Parathyroid adenoma (tissue), 2 donors: Measurements from ENCODE around the gene CFAP299.

Experiments
- H2AFZ ChIP-seq: fragments of 300-600 bp; sonication (generic); one replicate; pipeline ENCODE4 v1.7.0; 2017; ENCODE audit warnings: antibody characterized with exemption, mild to moderate bottlenecking
- H3K27ac ChIP-seq: fragments of 300-600 bp; sonication (generic); one replicate; pipeline ENCODE4 v1.7.0; 2017
- H3K27me3 ChIP-seq: fragments of 300-600 bp; sonication (generic); one replicate; pipeline ENCODE4 v1.7.0; 2017; ENCODE audit warnings: low read length; ENCODE audit not compliant: control insufficient read depth, insufficient read depth
- H3K36me3 ChIP-seq: fragments of 300-600 bp; sonication (generic); one replicate; pipeline ENCODE4 v1.7.0; 2017; ENCODE audit warnings: low read length; ENCODE audit not compliant: control insufficient read depth, insufficient read depth
- H3K4me1 ChIP-seq: fragments of 300-600 bp; sonication (generic); one replicate; pipeline ENCODE4 v1.7.0; 2017; ENCODE audit warnings: control low read depth
- H3K4me2 ChIP-seq: fragments of 300-600 bp; sonication (generic); one replicate; pipeline ENCODE4 v1.7.0; 2017; ENCODE audit warnings: low read length
- H3K4me3 ChIP-seq: fragments of 300-600 bp; sonication (generic); one replicate; pipeline ENCODE4 v1.7.0; 2017; ENCODE audit warnings: low read depth, low read length
- H3K79me2 ChIP-seq: fragments of 300-600 bp; sonication (generic); one replicate; pipeline ENCODE4 v1.7.0; 2017; ENCODE audit warnings: control low read depth
- H3K9ac ChIP-seq: fragments of 300-600 bp; sonication (generic); one replicate; pipeline ENCODE4 v1.7.0; 2017; ENCODE audit warnings: mild to moderate bottlenecking
- H3K9me3 ChIP-seq: fragments of 300-600 bp; sonication (generic); one replicate; pipeline ENCODE4 v1.7.0; 2017; ENCODE audit warnings: low read length; ENCODE audit not compliant: control insufficient read depth
- TF ChIP-seq, protein P1 (sequence below): fragments of 300-600 bp; sonication (generic); IDR thresholded peaks from one replicate; pipeline ENCODE4 v1.7.0; 2017; ENCODE audit warnings: antibody characterized with exemption, mild to moderate bottlenecking
- donor health status: primary hyperparathyroidism.

CFAP299 gene

DNA sequence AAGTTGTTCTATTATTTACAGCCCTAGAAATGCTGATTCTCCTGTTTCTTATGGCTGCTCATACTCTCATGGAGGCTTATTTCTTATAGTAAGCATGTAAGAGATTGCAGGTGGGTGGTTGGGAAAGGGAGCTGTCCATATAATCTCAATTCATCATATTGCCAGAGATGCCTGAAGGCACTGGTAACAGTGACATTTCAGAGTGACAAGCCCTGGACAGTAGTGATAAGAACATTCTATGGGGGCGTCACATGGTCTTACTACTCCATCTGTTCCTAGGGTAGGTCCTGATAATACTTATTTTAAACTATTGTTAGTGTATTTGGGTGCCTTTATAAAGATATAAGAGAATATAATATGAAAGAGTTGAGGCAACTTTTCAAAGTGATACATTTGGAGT is 171.5 kb downstream of the CFAP299 start:
- Histone ChIP-seq H3K4me3 (no peak overlapping the region), H2AFZ (no peak overlapping the region), H3K9me3 (no peaks in the 10 kb centered on the region), H3K79me2 (no peaks in the 10 kb centered on the region), H3K9ac (no peak overlapping the region), H3K27me3 (no peaks in the 10 kb centered on the region), H3K4me1 (no peaks in the 10 kb centered on the region), H3K36me3 (no peaks in the 10 kb centered on the region), H3K27ac (no peak overlapping the region), H3K4me2 (no peak overlapping the region)
- TF ChIP-seq, protein P1, sequence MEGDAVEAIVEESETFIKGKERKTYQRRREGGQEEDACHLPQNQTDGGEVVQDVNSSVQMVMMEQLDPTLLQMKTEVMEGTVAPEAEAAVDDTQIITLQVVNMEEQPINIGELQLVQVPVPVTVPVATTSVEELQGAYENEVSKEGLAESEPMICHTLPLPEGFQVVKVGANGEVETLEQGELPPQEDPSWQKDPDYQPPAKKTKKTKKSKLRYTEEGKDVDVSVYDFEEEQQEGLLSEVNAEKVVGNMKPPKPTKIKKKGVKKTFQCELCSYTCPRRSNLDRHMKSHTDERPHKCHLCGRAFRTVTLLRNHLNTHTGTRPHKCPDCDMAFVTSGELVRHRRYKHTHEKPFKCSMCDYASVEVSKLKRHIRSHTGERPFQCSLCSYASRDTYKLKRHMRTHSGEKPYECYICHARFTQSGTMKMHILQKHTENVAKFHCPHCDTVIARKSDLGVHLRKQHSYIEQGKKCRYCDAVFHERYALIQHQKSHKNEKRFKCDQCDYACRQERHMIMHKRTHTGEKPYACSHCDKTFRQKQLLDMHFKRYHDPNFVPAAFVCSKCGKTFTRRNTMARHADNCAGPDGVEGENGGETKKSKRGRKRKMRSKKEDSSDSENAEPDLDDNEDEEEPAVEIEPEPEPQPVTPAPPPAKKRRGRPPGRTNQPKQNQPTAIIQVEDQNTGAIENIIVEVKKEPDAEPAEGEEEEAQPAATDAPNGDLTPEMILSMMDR, result no peak

DNA sequence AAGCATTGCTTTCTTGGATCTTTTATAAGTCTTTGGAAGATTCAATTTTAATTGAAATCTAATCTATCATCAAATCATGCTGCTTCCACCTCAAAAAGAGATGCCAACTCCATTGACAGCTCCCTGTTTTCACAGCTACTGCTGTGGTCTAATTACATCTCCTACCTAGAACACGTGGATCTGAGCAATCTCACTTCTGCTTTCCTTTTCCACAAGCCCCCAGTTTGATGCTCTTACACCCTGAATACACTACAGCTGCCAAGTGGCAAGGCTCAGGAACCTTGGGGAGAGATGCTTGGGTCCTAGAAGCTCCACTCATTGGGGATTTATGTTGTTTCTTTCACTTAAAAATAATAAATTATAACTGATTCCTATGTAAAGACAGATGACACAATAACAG is 172.0 kb downstream of the CFAP299 start:
- H3K4me3 ChIP-seq, result no peak overlapping the region
- H3K4me1 ChIP-seq, result no peaks in the 10 kb centered on the region
- no peak overlapping the region for H2AFZ ChIP-seq
- H3K9me3 ChIP-seq, result no peaks in the 10 kb centered on the region
- H3K36me3 ChIP-seq, result no peaks in the 10 kb centered on the region
- TF ChIP-seq, protein P1, result no peak
- H3K79me2 ChIP-seq, result no peaks in the 10 kb centered on the region
- H3K9ac ChIP-seq, result no peak overlapping the region
- no peaks in the 10 kb centered on the region for H3K27me3 ChIP-seq
- no peak overlapping the region for H3K4me2 ChIP-seq
- no peak overlapping the region for H3K27ac ChIP-seq

DNA sequence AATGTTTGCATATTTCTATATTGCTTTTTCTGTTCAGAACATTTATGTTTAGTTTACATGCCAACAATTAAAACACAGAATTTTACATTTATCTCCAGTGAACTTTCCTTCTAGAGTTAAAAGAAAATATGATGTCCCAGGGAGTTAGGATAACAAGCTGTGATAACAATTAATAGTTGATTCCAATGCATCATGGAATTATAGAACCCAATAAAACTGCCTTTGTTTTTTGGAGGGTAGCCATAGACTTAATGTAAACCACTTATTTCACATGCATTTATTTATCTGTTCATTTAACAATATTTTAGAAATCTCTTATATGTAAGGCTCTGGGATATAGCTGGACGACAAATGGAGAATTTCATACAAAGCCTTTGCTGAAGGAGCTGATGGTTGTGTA is 180.0 kb downstream of the CFAP299 start:
- no peaks in the 10 kb centered on the region for H3K27me3 ChIP-seq
- H3K4me3 ChIP-seq, result no peak overlapping the region
- TF ChIP-seq, protein P1, result no peak
- no peaks in the 10 kb centered on the region for H3K79me2 ChIP-seq
- no peaks in the 10 kb centered on the region for H3K36me3 ChIP-seq
- H3K27ac ChIP-seq, result no peak overlapping the region
- no peak overlapping the region for H3K4me2 ChIP-seq
- no peaks in the 10 kb centered on the region for H3K4me1 ChIP-seq
- no peak overlapping the region for H2AFZ ChIP-seq
- H3K9ac ChIP-seq, result no peak overlapping the region
- no peaks in the 10 kb centered on the region for H3K9me3 ChIP-seq

DNA sequence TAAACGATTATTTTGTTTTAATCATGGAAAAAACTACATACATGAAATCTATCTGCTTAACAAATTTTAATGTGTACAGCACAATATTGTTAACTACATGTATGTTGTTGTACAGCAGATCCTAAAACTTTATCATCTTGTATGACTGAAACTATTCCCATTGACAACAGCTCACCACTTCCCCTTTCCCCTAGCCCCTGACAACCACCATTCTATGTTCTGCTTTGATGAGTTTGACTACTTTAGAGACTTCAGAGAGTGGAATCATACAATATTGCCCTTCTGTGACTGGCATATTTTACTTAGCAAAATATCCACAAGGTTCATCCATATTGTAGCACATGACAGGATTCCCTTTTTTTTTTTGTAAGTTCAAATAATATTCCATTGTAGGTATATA is 185.9 kb downstream of the CFAP299 start:
- Histone ChIP-seq H3K9ac (no peak overlapping the region), H3K27me3 (no peaks in the 10 kb centered on the region), H2AFZ (no peak overlapping the region), H3K4me2 (no peak overlapping the region), H3K9me3 (no peaks in the 10 kb centered on the region), H3K4me3 (no peak overlapping the region), H3K36me3 (no peaks in the 10 kb centered on the region), H3K27ac (no peak overlapping the region), H3K4me1 (no peaks in the 10 kb centered on the region), H3K79me2 (no peaks in the 10 kb centered on the region)
- TF ChIP-seq, protein P1, result no peak

GRCh38 chr4:80526697-80527096 is 191.2 kb downstream of the CFAP299 start:
- TF ChIP-seq, protein P1, result no peak
- Histone ChIP-seq H3K4me1 (no peaks in the 10 kb centered on the region), H3K4me3 (no peak overlapping the region)

More at GRCh38 chr4:80526697-80527096, 191.2 kb downstream of the CFAP299 start:
- no peaks in the 10 kb centered on the region for H3K36me3 ChIP-seq
- no peak overlapping the region for H2AFZ ChIP-seq
- H3K9me3 ChIP-seq, result no peaks in the 10 kb centered on the region
- no peak overlapping the region for H3K27ac ChIP-seq
- no peaks in the 10 kb centered on the region for H3K79me2 ChIP-seq
- no peak overlapping the region for H3K4me2 ChIP-seq
- H3K27me3 ChIP-seq, result no peaks in the 10 kb centered on the region
- no peak overlapping the region for H3K9ac ChIP-seq
